ENCODE results near the gene NOB1.

- TF ChIP-seq CTCF (conservative IDR thresholded peaks at IDR 0.05; ENCODE audit: low read depth, low read length) (no peak), EZH2phosphoT487 (IDR thresholded peaks at IDR 0.05; ENCODE audit: borderline replicate concordance, low read length) (no peak), EZH2 (IDR thresholded peaks at IDR 0.05; ENCODE audit: low read length, unreplicated experiment) (no peak)
Measured at GRCh38 chr16:69768666-69769065, 13.9 kb upstream of the NOB1 start.

Measured in PC-3 (cell line).